SKM-1 (cell line): ENCODE data around the gene NSMF.

ENCODE experiments used
- DNase-seq: peaks from one replicate; lab custom pipeline; 2025; ENCODE audit not compliant: unreplicated experiment; lab: John Stamatoyannopoulos, UW

NSMF gene

GRCh38 chr9:137459152-137459600 is at the start of gene NSMF:
NSMF (minus strand) TSS chr9:137459334; CDS start chr9:137459102, 232 bp downstream.
- peak; percentile 90 for DNase-seq

- DNase-seq: no peak
Measured at GRCh38 chr9:137506702-137507171, 47.6 kb upstream of the NSMF start.

GRCh38 chr9:137506274-137506673 is 47.1 kb upstream of the NSMF start:
- no peak for DNase-seq

- no peak for DNase-seq
Measured at GRCh38 chr9:137505421-137506140, 46.4 kb upstream of the NSMF start.

- no peak for DNase-seq
Measured at GRCh38 chr9:137504432-137504777, 45.3 kb upstream of the NSMF start.

GRCh38 chr9:137502008-137502911 is 43.1 kb upstream of the NSMF start:
- no peak for DNase-seq

- DNase-seq: no peak
Measured at GRCh38 chr9:137501457-137501856, 42.3 kb upstream of the NSMF start.

GRCh38 chr9:137500666-137501397 is 41.7 kb upstream of the NSMF start:
- DNase-seq: no peak

- DNase-seq: no peak
Measured at GRCh38 chr9:137499858-137500661, 40.9 kb upstream of the NSMF start.

- no peak for DNase-seq
Measured at GRCh38 chr9:137499416-137499815, 40.3 kb upstream of the NSMF start.

- DNase-seq: no peak
Measured at GRCh38 chr9:137498720-137499150, 39.6 kb upstream of the NSMF start.

- no peak for DNase-seq
Measured at GRCh38 chr9:137497921-137498719, 39.0 kb upstream of the NSMF start.

- DNase-seq: no peak
Measured at GRCh38 chr9:137496601-137497375, 37.7 kb upstream of the NSMF start.

- DNase-seq: no peak
Measured at GRCh38 chr9:137494550-137495351, 35.6 kb upstream of the NSMF start.

- peak; percentile 58 for DNase-seq
Measured at GRCh38 chr9:137494104-137494544, 35.0 kb upstream of the NSMF start.

GRCh38 chr9:137493364-137494103 is 34.4 kb upstream of the NSMF start:
- DNase-seq: no peak
